SU-DHL-6 (cell line): ENCODE measurements around the gene MPIG6B.

Source experiments
- CTCF ChIP-seq: fragments of 200-600 bp; sonication (generic); IDR thresholded peaks from one replicate; pipeline ENCODE4 v1.5.1; 2017; ENCODE audit warnings: antibody characterized with exemption, mild to moderate bottlenecking, low read length, moderate library complexity; ENCODE audit not compliant: insufficient read depth, poor library complexity, severe bottlenecking
- EZH2phosphoT487 ChIP-seq: fragments of 200-600 bp; sonication (generic), shearing (Covaris generic); conservative IDR thresholded peaks from 2 replicates; pipeline ENCODE4 v1.6.1; 2018; ENCODE audit warnings: mild to moderate bottlenecking, antibody characterized with exemption, low read length, moderate library complexity, mixed read lengths

GRCh38 chr6:31734247-31734820, 11.2 kb downstream of the MPIG6B start:
- no peak for TF ChIP-seq CTCF
- no peak for TF ChIP-seq EZH2phosphoT487
